ENCODE data around the gene SYNE1.
"Not testable (repeated sequence)": the region's sequence is repeated elsewhere in the genome, so short reads cannot be mapped to it uniquely, and the experiment has no call there.

SYNE1 gene

DNA sequence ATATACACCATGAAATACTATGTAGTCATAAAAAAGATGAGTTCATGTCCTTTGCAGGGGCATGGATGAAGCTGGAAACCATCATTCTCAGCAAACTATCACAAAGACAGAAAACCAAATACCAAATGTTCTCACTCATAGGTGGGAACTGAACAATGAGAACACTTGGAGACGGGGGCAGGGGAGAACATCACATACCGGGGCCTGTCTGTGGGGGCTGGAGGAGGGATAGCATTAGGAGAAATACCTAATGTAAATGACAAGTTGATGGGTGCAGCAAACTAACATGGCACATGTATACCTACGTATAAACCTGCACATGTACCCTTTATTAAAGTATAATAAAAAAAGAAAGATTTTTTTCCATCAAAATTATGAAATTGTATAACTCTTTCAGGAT, 22.4 kb downstream of the SYNE1 start:
- not testable (repeated sequence) for DNase-seq (ENCODE audit: low spot score)

DNA sequence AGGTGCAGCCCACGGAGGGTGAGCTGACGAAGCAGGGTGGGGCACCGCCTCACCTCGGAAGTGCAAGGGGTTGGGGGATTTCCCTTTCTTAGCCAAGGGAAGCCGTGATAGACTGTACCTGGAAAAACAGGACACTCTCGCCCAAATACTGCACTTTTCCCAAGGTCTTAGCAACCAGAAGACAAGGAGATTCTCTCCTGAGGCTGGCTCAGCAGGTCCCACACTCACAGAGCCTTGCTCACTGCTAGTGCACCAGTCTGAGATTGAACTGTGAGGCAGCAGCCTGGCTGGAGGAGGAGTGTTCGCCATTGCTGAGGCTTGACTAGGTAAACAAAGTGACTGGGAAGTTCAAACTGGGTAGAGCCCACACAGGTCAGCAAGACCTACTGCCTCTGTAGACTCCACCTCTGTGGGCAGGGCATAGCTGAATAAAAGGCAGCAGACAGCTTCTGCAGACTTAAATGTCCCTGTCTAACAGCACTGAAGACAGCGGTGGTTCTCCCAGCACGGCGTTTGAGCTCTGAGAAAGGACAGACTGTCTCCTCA, 28.0 kb downstream of the SYNE1 start:
- DNase-seq (ENCODE audit: low spot score) = no peak

DNA sequence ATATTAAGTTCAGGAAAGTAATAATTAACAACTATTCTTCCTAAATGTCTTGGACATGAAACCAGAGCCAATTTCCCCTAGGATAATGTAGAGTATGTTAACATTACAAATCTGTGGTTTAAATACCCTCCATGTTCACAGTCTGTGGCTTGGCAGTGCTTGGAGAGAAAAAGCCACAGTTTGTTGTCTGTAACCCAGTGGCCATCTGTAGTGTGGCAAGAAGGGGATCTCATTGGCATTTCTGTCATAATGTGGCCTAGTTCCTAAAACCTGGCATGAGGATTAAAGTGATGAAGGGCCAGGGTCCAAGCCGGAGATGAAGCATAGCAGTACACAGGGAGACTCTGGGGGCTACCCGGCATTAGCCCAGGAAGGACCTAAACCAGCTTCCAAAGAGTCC, 31.2 kb downstream of the SYNE1 start:
- no peak for DNase-seq (ENCODE audit: low spot score)

DNA sequence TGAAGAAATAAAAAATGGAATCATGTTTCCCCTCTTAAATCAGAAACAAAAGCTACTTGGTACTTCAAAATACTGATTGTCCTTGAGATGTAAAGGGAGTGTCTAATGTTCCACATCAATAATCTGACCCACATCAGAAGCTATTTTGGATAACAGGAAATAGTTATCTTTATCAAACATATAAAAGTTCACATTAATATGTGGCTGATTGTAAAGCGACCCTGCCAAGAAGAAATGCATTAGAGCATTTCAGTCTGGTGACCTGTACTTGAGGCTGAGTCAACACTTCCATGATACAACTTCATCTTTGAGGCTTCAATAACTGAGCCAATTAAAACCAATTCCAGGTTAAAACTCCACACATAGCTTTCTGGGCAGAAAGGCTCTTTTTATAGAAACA, 31.8 kb downstream of the SYNE1 start:
- no peak for DNase-seq (ENCODE audit: low spot score)

DNA sequence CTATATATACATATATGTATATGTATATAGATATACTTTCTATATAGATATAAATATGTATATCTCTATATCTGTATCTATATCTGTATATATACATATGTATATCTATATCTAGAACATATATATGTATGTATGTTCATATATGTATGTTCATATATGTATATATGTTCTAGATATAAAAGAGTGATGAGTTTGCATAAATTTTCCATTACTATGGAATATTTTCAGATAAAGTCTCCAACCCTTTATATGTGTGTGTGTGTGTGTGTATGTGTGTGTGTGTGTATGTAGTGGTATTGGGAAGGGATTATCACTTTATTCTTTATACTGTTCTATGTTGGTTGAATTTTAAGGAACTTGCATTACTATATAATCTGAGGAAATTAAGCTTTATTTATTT, 33.3 kb downstream of the SYNE1 start:
- DNase-seq (ENCODE audit: low spot score) = no peak

DNA sequence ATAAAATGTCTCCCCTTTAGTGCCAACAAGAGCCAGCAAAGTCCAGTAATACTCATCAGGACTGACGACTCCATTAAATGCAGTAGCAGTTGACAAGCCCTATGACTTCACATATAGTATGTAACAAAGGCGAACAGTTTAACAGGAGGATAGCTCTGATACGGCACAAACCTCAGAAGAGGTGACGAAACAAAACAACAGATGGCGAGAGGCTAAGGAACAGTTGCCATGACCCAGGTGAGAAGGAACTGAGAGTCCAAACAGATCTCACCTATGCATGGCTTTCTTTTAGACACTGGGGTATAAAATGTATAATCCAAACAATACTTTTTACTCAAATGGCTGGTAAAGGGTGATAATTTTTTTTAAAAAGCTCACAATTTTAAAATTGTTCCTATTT, 37.1 kb downstream of the SYNE1 start:
- DNase-seq (ENCODE audit: low spot score) = no peak

DNA sequence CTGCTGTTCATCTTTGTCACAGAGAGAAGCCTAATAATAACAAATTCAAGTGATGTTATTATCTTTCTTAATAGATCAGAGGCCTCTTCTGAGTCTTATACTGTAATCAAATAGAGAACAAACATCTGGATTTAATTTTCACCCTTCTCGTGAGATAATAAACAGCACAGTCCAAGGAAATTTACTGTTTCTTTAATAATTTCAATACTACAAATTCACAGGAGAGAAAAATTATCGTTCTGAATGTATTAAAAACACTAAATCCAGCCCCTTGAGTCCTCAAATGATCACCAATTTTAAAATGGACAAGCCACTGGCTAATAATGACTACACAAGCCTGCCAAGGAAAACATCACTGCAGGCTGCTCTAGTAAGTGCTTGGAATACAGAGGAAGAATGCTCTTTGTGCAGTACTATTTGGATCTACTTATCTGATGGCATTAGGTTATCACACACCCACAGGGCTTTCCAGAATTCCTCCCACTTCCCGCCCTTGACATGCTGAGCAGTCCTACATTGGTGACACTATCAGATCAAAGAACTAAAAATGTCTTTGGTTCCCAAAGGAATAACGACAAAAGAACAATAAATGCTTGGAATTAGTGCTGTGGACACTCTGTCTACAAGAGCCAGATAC, 38.1 kb downstream of the SYNE1 start:
- peak; percentile 15 for DNase-seq (ENCODE audit: low spot score)

DNA sequence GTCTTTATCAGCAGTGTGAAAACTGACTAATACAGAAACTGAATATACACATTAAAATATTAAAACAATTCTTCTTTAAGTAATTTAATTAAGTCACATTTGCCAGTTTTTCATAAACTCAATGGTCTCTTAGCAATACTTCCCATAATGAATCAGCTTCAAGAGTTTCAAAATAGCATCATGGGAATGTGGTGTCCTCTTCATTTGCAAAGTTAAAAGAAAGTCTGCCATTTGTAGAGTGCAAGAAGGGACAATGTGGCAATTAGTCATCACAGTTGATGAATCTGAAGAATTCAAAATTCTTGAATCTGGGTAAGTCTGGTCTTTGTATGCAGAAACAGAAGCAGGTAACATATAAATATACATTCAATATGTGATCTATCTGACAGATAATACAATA, 38.7 kb downstream of the SYNE1 start:
- no peak for DNase-seq (ENCODE audit: low spot score)

DNA sequence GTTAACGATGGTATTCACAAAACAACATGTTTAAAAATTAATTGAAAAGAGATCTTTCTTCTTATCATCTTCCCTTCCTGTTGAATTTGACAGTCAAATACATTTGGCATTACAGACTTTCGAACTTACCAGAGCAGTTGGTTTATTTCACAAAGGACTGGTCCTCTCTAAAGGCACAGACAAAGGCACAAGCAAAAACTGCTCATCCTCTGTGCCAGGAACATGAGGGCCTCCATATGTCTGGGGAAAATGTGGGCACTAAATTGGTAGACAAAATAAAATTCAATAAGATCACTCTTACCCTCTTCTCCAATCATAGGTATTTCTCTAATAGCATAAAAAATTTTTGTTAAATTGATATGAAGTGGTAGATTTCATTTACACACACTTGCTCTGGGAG, 40.4 kb downstream of the SYNE1 start:
- no peak for DNase-seq (ENCODE audit: low spot score)

DNA sequence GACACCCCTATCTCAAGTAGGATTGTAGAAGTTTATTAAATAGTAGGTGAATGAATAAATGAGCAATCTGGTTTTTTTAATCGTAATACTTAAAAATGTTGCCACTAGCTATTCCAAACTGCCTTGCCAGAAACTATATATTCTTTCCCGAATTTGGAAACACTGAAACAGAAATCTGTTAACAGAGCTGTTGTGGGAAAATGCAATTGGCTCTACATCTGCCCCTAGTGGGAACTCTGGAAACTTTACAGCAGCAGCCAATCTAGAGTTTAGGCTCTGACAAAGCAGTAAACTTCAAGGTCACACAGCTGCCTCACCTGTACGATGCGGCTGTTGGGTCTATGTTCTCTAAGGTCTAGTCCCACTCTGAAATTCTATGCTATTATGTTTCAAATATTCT, 41.7 kb downstream of the SYNE1 start:
- DNase-seq (ENCODE audit: low spot score) = no peak

DNA sequence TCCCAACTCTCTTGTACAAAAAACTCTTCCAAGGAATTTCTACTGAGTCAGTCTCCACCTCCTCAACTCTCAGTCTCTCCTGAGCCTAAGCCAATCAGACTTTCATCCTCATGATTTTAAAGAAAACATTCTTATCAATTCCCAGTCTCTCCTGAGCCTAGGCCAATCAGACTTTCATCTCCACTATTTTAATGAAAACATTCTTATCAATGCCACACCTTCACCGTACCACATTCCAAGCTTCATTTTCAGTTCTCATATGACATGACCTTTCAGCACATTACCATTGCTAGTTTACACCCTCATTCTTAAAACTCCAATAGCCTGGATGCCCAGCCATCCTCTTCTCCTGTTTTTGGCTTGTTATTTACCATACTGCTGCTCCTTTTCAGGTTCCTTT, 42.5 kb downstream of the SYNE1 start:
- DNase-seq (ENCODE audit: low spot score) = no peak

DNA sequence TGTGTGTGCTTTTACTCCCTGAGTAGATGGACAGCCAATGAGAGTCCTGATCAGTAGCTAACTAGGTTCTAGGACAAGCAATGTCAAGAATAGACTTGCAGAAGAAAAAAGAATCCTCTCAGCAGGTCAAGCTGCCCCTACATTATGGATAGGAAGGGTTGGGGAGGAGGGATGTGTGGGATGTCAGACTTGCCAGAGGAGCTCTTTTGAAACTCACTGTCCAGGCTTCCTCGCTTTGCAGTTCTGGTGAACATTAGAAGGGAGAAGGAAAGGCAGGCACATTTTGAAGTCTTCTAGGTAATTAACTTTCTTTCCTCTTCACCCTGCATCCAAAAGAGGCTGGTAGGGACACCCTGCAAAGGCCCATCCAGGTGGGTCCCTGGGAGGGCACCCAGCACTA, 48.7 kb downstream of the SYNE1 start:
- no peak for DNase-seq (ENCODE audit: low spot score)

DNA sequence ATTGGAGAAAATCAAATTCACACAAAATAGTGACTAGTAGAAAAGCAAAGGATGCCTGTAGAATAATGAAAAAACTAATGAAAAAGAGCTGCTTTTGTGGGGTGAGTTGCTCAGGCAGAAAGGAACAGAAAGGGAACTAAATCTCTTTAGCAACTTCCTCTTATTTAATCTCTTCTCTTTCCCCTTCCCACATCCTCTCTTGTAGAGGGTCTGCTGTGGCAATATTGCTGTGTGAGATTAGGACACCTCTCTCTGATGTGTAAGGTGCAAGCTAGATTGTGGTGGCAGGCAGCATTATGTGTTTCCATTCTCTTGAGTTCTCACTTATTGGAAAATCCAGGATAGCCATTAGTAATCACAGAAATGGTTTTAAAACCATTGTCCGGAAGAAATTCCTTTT, 49.7 kb downstream of the SYNE1 start:
- no peak for DNase-seq (ENCODE audit: low spot score)

DNA sequence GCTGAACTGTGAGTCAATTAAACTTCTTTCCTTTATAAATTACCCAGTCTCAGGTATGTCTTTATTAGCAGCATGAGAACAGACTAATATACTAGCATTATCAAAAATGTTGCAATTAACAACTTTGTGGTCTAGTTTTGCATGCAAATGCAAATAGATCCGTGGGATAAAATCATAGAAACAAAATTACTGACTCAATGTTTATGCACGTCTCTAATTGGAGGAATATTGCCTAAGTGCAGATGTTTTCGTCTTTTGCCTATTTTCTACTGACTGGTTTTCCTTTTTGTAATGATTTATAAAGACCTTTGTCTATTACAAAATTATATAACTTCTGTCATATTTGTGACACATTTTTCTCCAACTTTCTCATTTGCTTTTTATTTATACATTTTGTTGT, 51.9 kb downstream of the SYNE1 start:
- no peak for DNase-seq (ENCODE audit: low spot score)

DNA sequence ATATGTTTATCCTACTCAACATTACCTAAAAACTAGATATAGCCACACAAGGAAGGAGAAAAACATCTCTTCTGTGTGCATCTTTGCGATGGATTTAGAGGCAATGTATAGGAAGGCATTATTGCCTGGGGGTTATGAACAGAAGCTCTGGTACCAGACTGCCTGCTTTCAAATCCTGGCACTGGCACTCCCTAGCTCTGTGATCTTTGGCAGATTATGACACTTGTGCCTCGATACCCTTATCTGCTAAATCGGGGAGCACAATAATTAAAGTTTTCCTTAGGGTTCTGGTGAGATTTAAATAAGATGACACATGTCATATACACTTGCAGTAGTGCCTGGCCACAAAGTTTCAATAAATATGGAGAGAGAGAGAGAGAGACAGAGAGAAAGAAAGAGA, 53.3 kb downstream of the SYNE1 start:
- no peak for DNase-seq (ENCODE audit: low spot score)

DNA sequence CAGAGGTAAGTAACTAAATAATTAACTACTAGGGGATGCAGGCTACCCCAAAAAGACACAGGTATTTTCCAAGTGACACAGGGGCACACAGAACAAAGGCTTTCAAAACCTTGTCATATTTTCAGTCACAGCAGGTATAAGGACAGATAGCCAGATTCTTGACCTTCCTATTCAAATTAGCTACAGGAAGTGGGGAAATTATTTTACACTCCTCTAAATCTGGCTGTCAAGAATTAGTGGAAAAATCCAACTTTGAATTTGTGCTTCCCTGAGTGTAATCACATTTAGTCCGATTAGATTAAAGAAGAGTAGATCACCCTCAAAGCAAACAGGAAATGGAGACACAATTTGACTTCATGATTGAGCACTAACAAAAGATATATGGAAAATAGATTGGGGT, 60.6 kb downstream of the SYNE1 start:
- no peak for DNase-seq (ENCODE audit: low spot score)

DNA sequence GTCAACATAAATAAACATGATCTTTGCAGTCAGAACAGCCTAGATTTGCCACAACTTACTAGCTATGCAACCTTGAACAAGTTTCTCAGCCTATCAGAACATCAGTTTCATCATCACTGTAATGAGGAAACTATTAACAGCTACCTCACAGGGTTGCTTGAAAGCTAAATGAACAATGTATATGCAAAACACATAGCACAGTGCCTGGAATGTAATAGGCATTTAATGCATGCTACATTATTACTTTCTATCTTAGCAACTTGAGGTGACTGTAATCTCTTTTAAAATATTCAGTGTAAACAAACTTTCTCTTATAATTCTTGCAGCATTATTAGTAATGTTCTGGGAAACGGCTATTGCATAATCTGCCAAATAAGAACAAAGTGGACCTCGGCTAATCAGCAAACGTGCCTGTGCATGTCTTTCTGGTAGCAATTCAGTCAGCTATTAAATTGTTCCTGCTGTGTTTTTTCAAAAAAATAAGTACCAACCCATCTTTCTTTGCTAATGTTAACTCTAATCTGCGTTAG, 61.5 kb downstream of the SYNE1 start:
- DNase-seq (ENCODE audit: low spot score) = no peak

DNA sequence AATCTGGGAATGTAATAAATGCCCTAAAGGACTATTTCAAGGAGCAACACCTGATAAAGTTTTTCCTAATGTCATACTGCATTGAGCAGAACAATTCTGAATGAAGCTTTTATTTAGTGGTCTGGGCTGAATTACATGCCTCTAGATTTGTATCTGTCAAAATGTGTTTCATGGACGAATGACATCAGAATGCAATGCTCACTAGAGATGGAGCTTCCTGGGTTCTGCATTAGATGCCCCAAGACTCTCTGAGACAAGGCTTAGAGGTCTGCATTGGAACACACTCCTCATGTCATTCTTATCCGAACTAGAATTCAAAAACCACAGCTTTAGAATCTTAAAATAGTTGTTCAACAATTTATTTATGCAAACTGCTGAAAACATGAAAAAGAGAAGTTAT, 62.0 kb downstream of the SYNE1 start:
- DNase-seq (ENCODE audit: low spot score) = no peak

DNA sequence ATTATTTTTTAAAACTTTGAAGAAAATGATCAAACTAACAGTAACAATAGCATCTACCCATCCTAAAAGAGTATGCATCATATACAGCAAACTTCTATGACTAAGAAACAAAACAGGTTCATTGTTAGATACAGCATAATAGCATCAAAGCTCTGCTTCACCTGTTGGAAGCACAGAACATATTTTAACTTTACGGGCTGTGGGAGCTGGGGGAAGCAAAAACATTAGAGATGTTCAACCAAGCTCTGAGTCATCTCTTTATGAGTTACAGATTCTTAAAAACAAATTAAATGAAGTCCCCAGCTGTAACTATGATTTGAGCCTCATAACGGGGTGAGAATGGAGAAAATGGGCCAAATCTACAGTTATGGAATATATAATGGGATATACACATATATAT, 63.4 kb downstream of the SYNE1 start:
- no peak for DNase-seq (ENCODE audit: low spot score)

DNA sequence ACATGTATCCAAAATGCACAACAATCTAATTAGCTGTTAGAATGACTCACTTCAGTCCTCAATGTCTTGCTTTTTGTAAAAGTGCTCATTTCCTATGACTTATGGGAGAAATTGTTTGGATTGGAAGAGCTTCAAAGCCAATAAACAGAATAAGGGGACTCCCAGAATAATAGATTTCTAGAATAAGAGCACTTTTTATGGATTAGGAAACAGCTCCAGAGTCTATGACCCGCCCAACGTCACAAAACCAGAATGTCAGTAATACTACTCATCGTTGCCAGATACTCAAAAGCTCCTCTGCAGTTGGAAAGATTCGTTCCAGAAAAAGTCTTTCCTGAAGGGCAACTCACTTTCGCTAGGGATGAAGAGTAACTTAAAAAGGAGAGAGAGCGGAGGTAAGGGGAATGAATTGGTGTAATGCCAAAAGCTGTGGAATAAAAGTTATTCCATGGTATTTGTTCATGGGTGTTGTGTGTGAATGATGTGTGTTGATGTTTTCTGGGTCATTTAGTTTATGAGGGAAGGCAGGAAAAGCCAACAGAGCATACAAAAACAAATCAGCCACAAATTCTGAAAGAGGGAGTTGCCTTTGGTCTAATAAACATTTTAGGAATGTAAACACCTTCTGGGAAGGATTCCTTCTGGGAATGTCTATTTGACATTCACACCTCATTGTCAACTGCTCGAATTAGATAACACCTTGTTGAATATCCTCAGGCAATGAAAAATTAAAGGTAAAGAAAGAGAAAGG, 64.6 kb downstream of the SYNE1 start:
- no peak for DNase-seq (ENCODE audit: low spot score)

DNA sequence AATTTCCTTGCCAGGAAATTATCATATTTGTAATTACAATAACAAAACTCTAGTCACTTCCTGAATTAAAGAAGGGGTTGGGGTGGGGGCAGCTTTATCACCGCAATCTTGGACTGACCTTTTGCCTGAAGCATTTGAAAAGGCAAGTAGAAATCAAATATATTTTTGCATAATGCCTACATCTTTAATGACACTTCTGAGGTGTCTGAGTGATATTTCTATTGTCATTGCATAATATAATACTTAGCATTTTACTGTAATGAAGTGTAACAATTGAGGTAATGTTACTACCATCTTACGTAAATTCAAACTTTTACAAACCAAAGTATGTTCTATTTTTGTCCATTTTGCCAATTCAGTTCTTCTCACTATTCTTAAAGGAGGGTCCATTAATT, 65.2 kb downstream of the SYNE1 start:
- no peak for DNase-seq (ENCODE audit: low spot score)

DNA sequence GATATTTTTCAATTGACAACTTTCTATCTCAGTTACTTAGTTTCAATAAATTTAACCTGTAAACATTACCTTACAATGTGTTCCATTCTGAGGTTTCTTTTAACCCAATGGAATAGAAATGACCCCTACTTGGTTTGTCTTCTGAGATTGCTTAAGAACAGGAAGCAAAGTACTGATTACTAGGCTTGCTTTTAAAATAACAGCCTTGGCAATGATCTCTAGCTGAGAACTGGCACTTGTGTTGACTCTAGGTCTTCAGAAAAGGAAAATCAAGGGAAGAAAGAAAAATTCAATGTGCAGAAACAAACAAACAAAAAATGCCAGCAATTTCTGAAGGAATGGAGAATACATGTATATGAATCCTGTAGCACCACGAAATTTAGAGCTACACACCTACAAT, 66.1 kb downstream of the SYNE1 start:
- no peak for DNase-seq (ENCODE audit: low spot score)

DNA sequence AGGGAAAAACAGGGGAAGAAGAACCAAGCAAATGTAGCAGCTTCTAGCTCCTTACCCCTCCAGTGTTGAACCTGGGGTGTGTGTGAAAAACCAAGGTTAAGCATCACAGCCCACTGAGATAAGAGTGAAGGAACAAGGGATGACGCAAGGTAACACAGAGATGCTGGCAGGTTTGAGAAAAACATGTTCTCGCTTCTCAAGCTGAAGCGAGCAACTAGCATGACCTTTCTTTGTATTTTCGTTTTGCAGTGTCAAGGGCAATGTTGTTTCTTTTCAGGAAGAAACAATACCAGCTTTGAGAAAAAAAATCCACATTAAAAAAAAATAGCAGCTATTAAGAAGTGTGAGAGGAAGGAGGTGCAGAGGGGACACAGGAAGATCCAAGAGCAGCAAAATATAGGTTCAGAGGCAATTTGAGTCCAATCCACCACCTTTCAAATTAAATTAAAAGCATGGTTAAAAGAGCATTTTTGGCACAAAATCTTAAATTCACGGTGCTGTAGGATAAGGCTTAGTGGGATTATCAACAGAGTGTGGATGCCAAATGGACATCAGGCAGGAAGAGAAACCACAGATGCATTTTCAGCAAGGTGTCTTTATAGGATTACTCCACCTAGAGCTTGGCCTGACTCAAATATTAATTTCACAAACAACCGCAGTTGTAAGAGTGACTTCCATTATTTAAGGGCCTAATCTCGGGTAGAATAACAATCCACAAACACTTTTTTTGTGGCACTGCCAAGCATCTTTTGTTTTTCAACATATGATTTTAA, 70.9 kb downstream of the SYNE1 start:
- no peak for DNase-seq (ENCODE audit: low spot score)

All from Ammon's horn (tissue), 1 donor.